Liver (tissue), 9 donors: ENCODE results near the gene TMEM129. TPM values are rescaled to one million over a fixed set of nuclear protein-coding genes. Genes with fewer than 3 reads are reported as not detected.

Source experiments
- DNase-seq: peaks from one replicate; pipeline ENCODE4 v3.0.0-alpha.2; 2017; ENCODE audit warnings: low spot score
- H3K27ac ChIP-seq, 2 donors: one replicate each; pipeline ENCODE4 v1.7.0; 2013; ENCODE audit warnings: inconsistent platforms in 2 of 2, low read length in 2 of 2, control low read depth in 1 of 2, low read depth in 1 of 2, mild to moderate bottlenecking in 1 of 2
- H3K27me3 ChIP-seq, 4 donors: one replicate each; pipeline versions ENCODE4 v1.6.1 to v1.7.0; 2013; ENCODE audit warnings: low read length in 3 of 4, inconsistent platforms in 1 of 4, mild to moderate bottlenecking in 1 of 4, moderate library complexity in 1 of 4; ENCODE audit not compliant: control insufficient read depth in 4 of 4, insufficient read depth in 4 of 4
- H3K36me3 ChIP-seq, 4 donors: one replicate each; pipeline versions ENCODE4 v1.6.1 to v1.7.0; 2013; ENCODE audit warnings: low read length in 3 of 4, mild to moderate bottlenecking in 3 of 4, low read depth in 1 of 4, moderate library complexity in 1 of 4; ENCODE audit not compliant: control insufficient read depth in 4 of 4, insufficient read depth in 3 of 4
- H3K4me1 ChIP-seq, 4 donors: one replicate each; pipeline versions ENCODE4 v1.6.1 to v1.7.0; 2013; ENCODE audit warnings: low read length in 3 of 4, mild to moderate bottlenecking in 3 of 4, moderate library complexity in 1 of 4; ENCODE audit not compliant: control insufficient read depth in 4 of 4, insufficient read depth in 4 of 4
- H3K4me3 ChIP-seq, 3 donors: one replicate each; pipeline versions ENCODE4 v1.6.1 to v1.7.0; 2013; ENCODE audit warnings: low read length in 3 of 3, control low read depth in 1 of 3, low read depth in 1 of 3, mild to moderate bottlenecking in 1 of 3
- H3K9ac ChIP-seq, 2 donors: one replicate each; pipeline ENCODE4 v1.7.0; 2013; ENCODE audit warnings: low read length in 2 of 2, mild to moderate bottlenecking in 2 of 2, moderate library complexity in 2 of 2, control low read depth in 1 of 2, low read depth in 1 of 2
- H3K9me3 ChIP-seq, 4 donors: one replicate each; pipeline versions ENCODE4 v1.6.1 to v1.7.0; 2013; ENCODE audit warnings: low read length in 3 of 4; ENCODE audit not compliant: control insufficient read depth in 4 of 4
- EGR1 ChIP-seq, 2 donors: IDR thresholded peaks; 2 replicates each; pipeline ENCODE4 v1.6.1; 2016 to 2018; ENCODE audit warnings: antibody characterized with exemption in 2 of 2, low read depth in 2 of 2
- FOXA1 ChIP-seq: IDR thresholded peaks from 2 replicates; pipeline ENCODE4 v1.6.1; 2016; ENCODE audit warnings: antibody characterized with exemption
- FOXA2 ChIP-seq: IDR thresholded peaks from 2 replicates; pipeline ENCODE4 v1.6.1; 2016; ENCODE audit warnings: antibody characterized with exemption
- GABPA ChIP-seq, 2 donors: IDR thresholded peaks in 1 of 2; conservative IDR thresholded peaks in 1 of 2; 2 replicates each; pipeline ENCODE4 v1.6.1; 2016; ENCODE audit warnings: antibody characterized with exemption in 2 of 2, mild to moderate bottlenecking in 1 of 2, moderate library complexity in 1 of 2
- HNF4A ChIP-seq, 2 donors: conservative IDR thresholded peaks; 2 replicates each; pipeline ENCODE4 v1.6.1; 2016; ENCODE audit warnings: antibody characterized with exemption in 2 of 2, mild to moderate bottlenecking in 2 of 2
- JUND ChIP-seq, 2 donors: IDR thresholded peaks; 2 replicates each; pipeline ENCODE4 v1.6.1; 2016; ENCODE audit warnings: antibody characterized with exemption in 2 of 2
- NR2F2 ChIP-seq: IDR thresholded peaks from 2 replicates; pipeline ENCODE4 v1.6.1; 2016; ENCODE audit warnings: antibody characterized with exemption
- RAD21 ChIP-seq, 2 donors: IDR thresholded peaks; 2 replicates each; pipeline ENCODE4 v1.6.1; 2016; ENCODE audit warnings: antibody characterized with exemption in 2 of 2, mild to moderate bottlenecking in 2 of 2
- RXRA ChIP-seq, 2 donors: IDR thresholded peaks; 2 replicates each; pipeline ENCODE4 v1.6.1; 2017 to 2018; ENCODE audit warnings: antibody characterized with exemption in 2 of 2, mild to moderate bottlenecking in 1 of 2
- SP1 ChIP-seq: IDR thresholded peaks from 2 replicates; pipeline ENCODE4 v1.6.1; 2018; ENCODE audit warnings: antibody characterized with exemption, mild to moderate bottlenecking
- TAF1 ChIP-seq: conservative IDR thresholded peaks from 2 replicates; pipeline ENCODE4 v1.6.1; 2016; ENCODE audit warnings: antibody characterized with exemption, mild to moderate bottlenecking
- WGBS: extraction: QIAGEN DNeasy Blood & Tissue Kit; methylation state at CpG from one replicate; pipeline ENCODE4 v1.1.7; 2013; 5-methylcytosine and 5-hydroxymethylcytosine counted together
- polyA plus RNA-seq, 2 donors: library from polyadenylated mRNA; stranded (reverse) in 1 of 2; unstranded in 1 of 2; fragments of 200-250 nt in 1 of 2; fragments of >200 nt in 1 of 2; fragmentation: Nextera tagmentation in 1 of 2; extraction: Ambion mirVana in 1 of 2; gene quantifications; one replicate each; pipeline versions ENCODE4 v1.2.1 to v1.2.3, GENCODE V29; 2013 to 2015
- total RNA-seq, 2 donors: library from RNA; depleted of rRNA; stranded (reverse); fragments of >200 nt; gene quantifications; one replicate each; pipeline ENCODE4 v1.2.3, GENCODE V29; 2014
- TF ChIP-seq, protein P1 (sequence below): IDR thresholded peaks from 2 replicates; pipeline ENCODE4 v1.6.1; 2016; ENCODE audit warnings: antibody characterized with exemption
- TF ChIP-seq, protein P2 (sequence below): fragments of 150-350 bp; IDR thresholded peaks from 2 replicates; pipeline ENCODE4 v1.5.1; 2017; ENCODE audit warnings: improper control_type of control experiment, low read depth, low read length; ENCODE audit not compliant: missing input control
- TF ChIP-seq, protein P3 (sequence below): IDR thresholded peaks from 2 replicates; pipeline ENCODE4 v1.6.1; 2016; ENCODE audit warnings: antibody characterized with exemption
- TF ChIP-seq, protein P4 (sequence below): IDR thresholded peaks from 2 replicates; pipeline ENCODE4 v1.6.1; 2016; ENCODE audit warnings: antibody characterized with exemption
- donor health status: healthy.
- donor health status: healthy.
- donor health status: healthy.
- donor health status: healthy.
- donor health status: healthy.

TMEM129 gene
- total and polyA plus RNA-seq, 4 donors, result 12.2 to 37.0 (median 21.8) TPM

DNA sequence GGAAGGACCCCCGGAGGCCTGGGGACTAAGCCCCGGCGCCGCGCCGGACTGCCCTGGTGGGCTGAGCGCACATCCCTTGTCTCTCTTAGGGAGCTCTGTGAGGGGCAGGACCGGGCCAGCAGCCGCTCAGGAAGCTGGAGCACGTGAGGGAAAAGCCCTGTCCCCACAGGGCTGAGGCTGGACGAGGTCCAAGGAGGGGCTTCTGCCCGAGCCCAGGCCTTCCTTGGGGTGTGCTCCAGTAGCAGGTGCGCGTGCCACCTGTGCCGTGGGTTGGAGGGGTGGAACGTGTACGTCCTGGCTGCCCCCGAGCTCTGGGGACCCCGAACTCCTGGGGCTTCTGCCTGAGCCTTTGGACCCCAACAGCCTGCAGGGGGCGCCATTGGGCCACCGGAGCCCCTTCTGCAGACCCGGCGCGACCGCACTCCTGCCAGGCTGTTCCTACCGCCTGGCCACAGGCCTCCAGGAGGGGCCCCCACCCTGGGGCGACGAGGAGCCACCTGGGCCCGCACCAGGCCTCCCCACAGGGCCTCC is 27.4 kb upstream of the TMEM129 start (continued):
- TF ChIP-seq, protein P1, sequence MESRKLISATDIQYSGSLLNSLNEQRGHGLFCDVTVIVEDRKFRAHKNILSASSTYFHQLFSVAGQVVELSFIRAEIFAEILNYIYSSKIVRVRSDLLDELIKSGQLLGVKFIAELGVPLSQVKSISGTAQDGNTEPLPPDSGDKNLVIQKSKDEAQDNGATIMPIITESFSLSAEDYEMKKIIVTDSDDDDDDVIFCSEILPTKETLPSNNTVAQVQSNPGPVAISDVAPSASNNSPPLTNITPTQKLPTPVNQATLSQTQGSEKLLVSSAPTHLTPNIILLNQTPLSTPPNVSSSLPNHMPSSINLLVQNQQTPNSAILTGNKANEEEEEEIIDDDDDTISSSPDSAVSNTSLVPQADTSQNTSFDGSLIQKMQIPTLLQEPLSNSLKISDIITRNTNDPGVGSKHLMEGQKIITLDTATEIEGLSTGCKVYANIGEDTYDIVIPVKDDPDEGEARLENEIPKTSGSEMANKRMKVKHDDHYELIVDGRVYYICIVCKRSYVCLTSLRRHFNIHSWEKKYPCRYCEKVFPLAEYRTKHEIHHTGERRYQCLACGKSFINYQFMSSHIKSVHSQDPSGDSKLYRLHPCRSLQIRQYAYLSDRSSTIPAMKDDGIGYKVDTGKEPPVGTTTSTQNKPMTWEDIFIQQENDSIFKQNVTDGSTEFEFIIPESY, result no peak

DNA sequence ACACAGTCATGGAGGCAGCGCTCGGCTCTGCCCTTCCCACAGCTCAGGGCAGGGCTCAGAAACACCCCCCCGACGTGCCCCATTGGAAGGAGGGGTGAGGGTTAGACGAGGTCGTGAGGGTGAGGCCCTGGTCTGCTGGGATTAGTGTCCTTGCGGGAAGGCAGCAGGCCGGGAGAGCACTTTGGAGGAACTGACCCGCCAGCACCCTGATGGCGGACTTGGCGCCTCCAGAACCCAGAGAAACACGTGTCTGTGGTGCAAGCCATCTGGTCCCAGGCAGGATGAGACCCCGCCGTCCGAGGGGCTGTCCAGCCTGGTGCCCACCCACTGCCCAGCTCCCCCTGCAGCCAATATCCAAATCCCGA is 26.5 kb upstream of the TMEM129 start:
- peaks cover 11 to 33% (median 21%) of the 10 kb centered on the region in 4 donors for H3K4me1 ChIP-seq
- H3K4me3 ChIP-seq, result no peak overlapping the region
- H3K9me3 ChIP-seq, result no peaks in the 10 kb centered on the region
- no peak overlapping the region for H3K9ac ChIP-seq
- H3K36me3 ChIP-seq, result no peaks in the 10 kb centered on the region
- H3K27ac ChIP-seq, result no peak overlapping the region
- no peaks in the 10 kb centered on the region for H3K27me3 ChIP-seq
- no peak for DNase-seq
- WGBS, result 91% methylated on average over 16 of the region's 16 CpGs
- TF ChIP-seq TAF1 (no peak), JUND (IDR thresholded peaks at IDR 0.05) (no peak), NR2F2 (no peak), FOXA1 (no peak), HNF4A (conservative IDR thresholded peaks at IDR 0.05) (no peak), RAD21 (IDR thresholded peaks at IDR 0.05) (no peak)
- TF ChIP-seq, protein P2, sequence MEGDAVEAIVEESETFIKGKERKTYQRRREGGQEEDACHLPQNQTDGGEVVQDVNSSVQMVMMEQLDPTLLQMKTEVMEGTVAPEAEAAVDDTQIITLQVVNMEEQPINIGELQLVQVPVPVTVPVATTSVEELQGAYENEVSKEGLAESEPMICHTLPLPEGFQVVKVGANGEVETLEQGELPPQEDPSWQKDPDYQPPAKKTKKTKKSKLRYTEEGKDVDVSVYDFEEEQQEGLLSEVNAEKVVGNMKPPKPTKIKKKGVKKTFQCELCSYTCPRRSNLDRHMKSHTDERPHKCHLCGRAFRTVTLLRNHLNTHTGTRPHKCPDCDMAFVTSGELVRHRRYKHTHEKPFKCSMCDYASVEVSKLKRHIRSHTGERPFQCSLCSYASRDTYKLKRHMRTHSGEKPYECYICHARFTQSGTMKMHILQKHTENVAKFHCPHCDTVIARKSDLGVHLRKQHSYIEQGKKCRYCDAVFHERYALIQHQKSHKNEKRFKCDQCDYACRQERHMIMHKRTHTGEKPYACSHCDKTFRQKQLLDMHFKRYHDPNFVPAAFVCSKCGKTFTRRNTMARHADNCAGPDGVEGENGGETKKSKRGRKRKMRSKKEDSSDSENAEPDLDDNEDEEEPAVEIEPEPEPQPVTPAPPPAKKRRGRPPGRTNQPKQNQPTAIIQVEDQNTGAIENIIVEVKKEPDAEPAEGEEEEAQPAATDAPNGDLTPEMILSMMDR, result no peak
- TF ChIP-seq, protein P3, sequence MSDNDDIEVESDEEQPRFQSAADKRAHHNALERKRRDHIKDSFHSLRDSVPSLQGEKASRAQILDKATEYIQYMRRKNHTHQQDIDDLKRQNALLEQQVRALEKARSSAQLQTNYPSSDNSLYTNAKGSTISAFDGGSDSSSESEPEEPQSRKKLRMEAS, result no peak

DNA sequence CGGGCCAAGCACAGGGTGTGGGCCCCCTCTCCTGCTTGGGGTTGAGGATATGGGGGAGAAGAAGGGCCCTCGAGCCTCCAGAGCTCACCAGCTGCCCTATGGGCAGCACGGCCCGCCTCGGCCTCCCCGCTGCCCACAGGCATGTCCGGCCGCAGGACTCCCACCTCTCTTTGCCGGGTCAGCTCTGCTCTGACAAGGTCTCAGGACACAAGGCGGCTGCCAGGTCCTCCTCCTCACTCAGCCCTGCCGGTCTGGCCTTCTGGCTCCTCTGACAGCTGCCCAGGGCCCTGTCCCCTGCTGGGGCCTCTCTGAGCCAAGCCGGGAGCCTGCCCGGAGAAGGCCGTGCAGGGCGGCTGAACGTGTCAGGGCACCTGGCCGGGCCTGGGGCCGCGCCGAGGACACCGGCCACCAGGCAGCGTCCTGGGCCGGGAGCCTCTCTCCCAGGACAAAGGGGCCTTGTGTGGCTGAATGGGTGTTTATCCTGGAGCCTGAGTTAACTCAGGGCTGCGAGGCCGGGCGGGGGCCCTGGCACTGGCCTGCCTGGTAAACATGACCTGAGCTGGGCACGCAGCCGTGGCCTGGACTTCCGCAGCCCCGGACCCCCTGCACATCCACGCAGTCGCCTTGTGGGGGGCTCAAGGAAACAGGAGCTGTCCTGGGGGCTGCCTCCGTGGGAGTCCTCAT is 25.9 kb upstream of the TMEM129 start:
- peaks cover 11 to 30% (median 19%) of the 10 kb centered on the region in 4 donors for H3K4me1 ChIP-seq
- no peak for DNase-seq
- TF ChIP-seq RAD21 (IDR thresholded peaks at IDR 0.05) (no peak), RXRA (IDR thresholded peaks at IDR 0.05) (no peak), HNF4A (conservative IDR thresholded peaks at IDR 0.05) (no peak), SP1 (no peak), GABPA (IDR thresholded peaks at IDR 0.05 in 1 of 2, conservative IDR thresholded peaks at IDR 0.05 in 1 of 2) (no peak), EGR1 (IDR thresholded peaks at IDR 0.05; ENCODE audit: low read depth in 2 of 2) (no peak), JUND (IDR thresholded peaks at IDR 0.05) (no peak), FOXA2 (no peak), NR2F2 (no peak)
- TF ChIP-seq, protein P4, sequence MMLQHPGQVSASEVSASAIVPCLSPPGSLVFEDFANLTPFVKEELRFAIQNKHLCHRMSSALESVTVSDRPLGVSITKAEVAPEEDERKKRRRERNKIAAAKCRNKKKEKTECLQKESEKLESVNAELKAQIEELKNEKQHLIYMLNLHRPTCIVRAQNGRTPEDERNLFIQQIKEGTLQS, result no peak
- TF ChIP-seq, protein P2, result no peak
- no peak overlapping the region for H3K9ac ChIP-seq
- H3K27me3 ChIP-seq, result no peaks in the 10 kb centered on the region
- WGBS, result 63% methylated on average over 33 of the region's 33 CpGs
- H3K4me3 ChIP-seq, result no peak overlapping the region
- H3K36me3 ChIP-seq, result no peaks in the 10 kb centered on the region
- no peaks in the 10 kb centered on the region for H3K9me3 ChIP-seq
- H3K27ac ChIP-seq, result peak overlapping the region; percentile 47 to 54
